IPS DF 4.7 (cell line): ENCODE data around the gene LPCAT1.

ENCODE experiments used
- DNase-seq: peaks from one replicate; pipeline ENCODE4 v3.0.0-alpha.2; 2013; ENCODE audit warnings: low spot score; ENCODE audit errors: extremely low read depth

The LPCAT1 gene

GRCh38 chr5:1522601-1523479 is 920 bp downstream of the LPCAT1 start:
- no peak for DNase-seq

DNA sequence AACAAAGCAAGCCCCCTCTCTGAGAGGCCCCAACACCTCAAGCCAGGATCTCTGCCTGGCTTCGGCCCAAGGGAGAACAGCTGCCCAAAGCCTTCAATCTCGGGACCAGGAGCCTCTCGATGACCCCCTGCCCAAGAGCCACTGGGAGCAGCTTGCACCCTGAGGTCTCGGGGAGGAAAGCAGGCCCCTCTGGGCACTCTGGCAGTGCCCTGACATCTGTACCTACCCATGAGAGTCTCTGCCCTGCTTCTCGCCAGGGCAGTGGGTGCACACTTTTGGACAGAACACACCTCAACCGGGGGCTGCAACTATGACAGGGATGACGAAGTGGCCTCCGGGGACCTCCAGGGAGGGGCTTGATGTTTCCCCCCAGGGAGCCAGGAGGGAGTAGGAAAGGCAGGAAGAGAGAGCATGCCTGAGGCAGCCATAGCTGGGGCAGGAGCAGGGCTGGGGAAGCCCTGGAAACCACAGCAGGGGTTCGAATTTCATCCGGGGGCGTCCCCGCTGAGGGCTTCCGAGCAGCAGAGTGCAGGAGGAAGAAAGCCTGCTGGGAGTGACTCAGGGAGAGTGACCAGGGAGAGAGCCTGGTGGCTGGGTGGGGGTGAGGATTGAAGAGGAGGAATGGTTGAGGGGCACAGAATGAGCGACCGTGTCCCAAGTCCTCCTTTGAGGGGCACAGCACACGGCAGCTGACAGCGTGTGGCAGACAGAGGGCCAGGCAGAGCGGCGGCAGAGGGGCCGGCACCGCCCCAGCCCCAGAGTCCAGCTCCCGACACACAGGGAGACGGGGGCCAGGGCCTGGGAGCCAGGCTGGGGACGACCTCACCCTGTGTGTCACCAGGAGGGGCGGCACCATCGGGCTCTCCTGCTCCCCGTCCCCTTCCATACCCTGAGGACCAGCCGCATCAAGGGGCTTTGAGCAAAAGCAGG is 1.8 kb downstream of the LPCAT1 start:
- DNase-seq = no peak

DNA sequence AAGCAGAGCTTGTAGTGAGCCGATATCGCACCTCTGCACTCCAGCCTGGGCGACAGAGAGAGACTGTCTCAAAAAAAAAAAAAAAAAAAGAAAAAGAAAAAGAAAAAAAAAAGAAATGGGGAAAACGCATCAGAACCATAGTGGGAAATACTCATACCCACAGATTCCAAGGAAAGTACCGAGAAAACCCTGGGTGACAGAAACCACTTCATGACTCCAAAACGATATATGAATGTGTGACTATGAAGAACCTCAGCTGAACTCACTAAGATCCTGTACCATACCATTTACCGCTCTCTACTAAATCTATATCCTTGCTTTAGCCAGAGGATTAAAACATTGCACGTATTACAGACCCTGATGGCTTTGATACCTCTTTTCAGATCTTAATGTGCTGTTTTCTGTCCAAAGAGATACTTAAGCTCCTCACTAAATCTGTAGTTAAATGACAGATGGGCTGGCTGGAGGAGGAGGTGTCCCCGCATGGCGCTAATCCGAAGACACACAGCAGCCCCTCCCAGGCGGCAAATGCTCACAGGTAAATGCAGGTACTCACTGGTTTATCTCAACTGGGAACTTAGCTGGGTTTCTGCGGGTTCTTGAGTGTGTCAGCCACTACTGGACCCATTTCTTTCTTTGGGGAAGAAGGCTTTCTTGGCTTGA is 2.8 kb downstream of the LPCAT1 start:
- DNase-seq = no peak

GRCh38 chr5:1519631-1520210 is 4.0 kb downstream of the LPCAT1 start:
- no peak for DNase-seq

GRCh38 chr5:1517838-1518237 is 5.9 kb downstream of the LPCAT1 start:
- DNase-seq = no peak

DNA sequence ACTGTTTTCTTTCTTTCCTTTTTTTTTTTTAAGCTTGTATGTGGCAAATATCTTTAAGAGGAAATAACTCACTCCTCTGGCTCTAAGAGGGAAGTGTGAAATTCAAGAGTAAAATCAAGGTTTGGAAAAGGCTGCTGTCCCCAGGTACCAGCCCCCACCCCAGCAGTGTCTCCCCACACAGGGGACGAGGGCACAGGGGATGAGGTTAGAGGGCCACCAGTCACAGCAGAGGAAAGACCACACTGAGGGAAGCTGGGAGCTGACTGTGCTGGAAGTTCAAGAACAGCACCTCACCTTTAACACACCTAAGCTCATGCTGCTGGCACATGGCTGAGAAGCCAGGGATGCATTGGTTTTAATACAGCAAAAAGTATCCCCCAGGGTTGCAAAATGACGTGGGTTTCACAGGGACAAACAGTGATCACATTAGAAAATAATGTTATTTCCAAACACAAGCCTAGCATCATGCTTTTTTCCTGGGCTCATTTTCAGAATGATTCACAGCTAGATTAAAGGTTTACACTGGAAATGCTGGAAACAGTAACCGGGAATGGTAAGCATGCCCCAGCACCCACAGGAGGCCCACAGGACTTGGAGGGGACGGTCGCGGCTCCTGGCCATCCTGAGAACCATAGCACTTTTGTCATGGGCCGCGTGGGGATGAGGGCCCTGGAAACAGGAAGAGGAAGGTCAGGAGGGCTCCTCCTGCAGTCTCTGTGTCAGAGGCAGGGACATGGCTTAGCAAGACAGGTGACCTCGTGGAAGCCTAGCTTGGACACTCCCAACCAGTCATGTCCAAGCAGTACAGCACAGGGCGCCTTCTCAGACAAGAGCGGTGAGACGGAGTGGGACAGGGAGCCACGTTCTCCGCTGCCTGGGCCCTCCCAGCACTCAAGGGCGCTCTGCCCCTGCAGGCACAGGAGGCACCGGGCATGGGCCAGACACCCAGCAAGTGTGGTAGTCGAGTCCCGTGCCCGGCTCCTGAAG is 6.9 kb downstream of the LPCAT1 start:
- no peak for DNase-seq

- DNase-seq = no peak
These were observed 7.7 kb downstream of the LPCAT1 start for GRCh38 chr5:1515921-1516571.

- no peak for DNase-seq
These were observed 8.3 kb downstream of the LPCAT1 start for GRCh38 chr5:1515311-1515920.

DNA sequence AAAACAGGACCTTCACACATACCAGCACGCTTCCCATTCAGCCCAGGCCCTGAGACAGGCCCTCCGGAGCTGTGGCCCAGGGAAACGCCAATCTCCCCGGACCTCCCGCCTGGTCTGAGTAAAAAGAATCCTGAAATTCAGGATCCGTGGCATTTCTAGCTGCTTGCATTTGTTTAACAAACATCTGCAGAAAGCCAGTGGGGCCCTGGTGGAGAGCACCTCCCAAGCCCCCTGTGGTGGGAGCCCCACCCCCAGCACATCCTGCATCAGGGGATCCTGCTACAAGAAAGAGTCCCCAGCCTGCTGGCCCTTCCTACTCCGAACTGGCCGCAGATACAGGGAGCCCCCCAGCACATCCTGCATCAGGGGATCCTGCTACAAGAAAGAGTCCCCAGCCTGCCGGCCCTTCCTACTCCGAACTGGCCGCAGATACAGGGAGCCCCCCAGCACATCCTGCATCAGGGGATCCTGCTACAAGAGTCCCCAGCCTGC is 8.9 kb downstream of the LPCAT1 start:
- DNase-seq = peak; percentile 89

- DNase-seq = no peak
These were observed 9.5 kb downstream of the LPCAT1 start for GRCh38 chr5:1514027-1514818.

GRCh38 chr5:1513326-1514026 is 10.3 kb downstream of the LPCAT1 start:
- no peak for DNase-seq

- DNase-seq = no peak
These were observed 11.0 kb downstream of the LPCAT1 start for GRCh38 chr5:1512541-1513291.

- no peak for DNase-seq
These were observed 11.9 kb downstream of the LPCAT1 start for GRCh38 chr5:1511651-1512540.

DNA sequence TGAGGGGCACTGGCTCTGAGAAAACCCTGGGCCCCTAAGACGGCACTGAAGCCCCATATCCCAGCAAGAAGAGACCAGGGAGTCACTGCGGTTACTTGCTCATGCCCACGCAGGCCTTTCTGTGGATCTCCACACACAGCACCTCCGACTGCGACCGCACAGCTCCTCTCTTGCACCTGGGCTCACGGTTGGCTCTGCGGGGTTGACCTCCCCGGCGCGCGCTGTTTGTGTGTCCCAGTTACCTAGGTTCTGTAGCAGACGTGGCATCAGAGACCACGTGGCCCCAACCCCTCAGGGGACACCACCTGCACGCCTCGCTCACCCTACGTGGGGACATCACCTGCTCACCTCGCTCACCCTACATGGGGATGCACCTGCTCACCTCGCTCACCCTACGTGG is 12.7 kb downstream of the LPCAT1 start:
- DNase-seq = no peak

- no peak for DNase-seq
These were observed 13.1 kb downstream of the LPCAT1 start for GRCh38 chr5:1510631-1511030.

- DNase-seq = no peak
These were observed 13.6 kb downstream of the LPCAT1 start for GRCh38 chr5:1510151-1510561.
